SK-N-SH (cell line): Measurements from ENCODE around the gene C11orf86. TPM values are rescaled to one million over a fixed set of nuclear protein-coding genes. Genes with fewer than 3 reads are reported as not detected.

Experiments used
- CTCF ChIA-PET: fragments of 300-600, 350-600 bp; formaldehyde crosslinking; extraction: SDS; loops from one replicate; lab custom pipeline; 2021; lab: Yijun Ruan, JAX
- POLR2A ChIA-PET: fragments of 350-600 bp; sonication (Branson Sonifier 250); formaldehyde crosslinking; extraction: SDS; loops from one replicate; lab custom pipeline; 2020; ENCODE audit warnings: antibody characterized with exemption, inconsistent platforms; lab: Yijun Ruan, JAX
- DNase-seq: peaks from one replicate; pipeline ENCODE4 v3.0.0; 2012
- H2AFZ ChIP-seq: fragments of 200-600 bp; sonication (generic); 2 replicates; pipeline ENCODE4 v1.8.1; 2016; ENCODE audit warnings: antibody characterized with exemption, mild to moderate bottlenecking, low read depth
- H3F3A ChIP-seq: fragments of 200-600 bp; sonication (generic); replicated peaks from 2 replicates; pipeline ENCODE3; 2016; ENCODE audit warnings: antibody characterized with exemption, mild to moderate bottlenecking; ENCODE audit not compliant: insufficient read depth
- H3K27ac ChIP-seq, 2 experiments: fragments of 200-500 bp in 1 of 2; fragments of 200-600 bp in 1 of 2; sonication (Bioruptor generic) in 1 of 2; sonication (generic), shearing (Covaris generic) in 1 of 2; 2 replicates each; pipeline versions ENCODE4 v1.5.1 to v1.6.1; 2014 to 2016; ENCODE audit warnings: low read depth in 2 of 2, inconsistent platforms in 1 of 2, low read length in 1 of 2, mild to moderate bottlenecking in 1 of 2, mixed read lengths in 1 of 2
- H3K27me3 ChIP-seq: fragments of 200-600 bp; sonication (generic), shearing (Covaris generic); 2 replicates; pipeline ENCODE4 v1.6.1; 2016; ENCODE audit warnings: mixed run types; ENCODE audit not compliant: insufficient read depth
- H3K36me3 ChIP-seq, 2 experiments: fragments of 200-500 bp in 1 of 2; fragments of 200-600 bp in 1 of 2; sonication (Bioruptor generic) in 1 of 2; sonication (generic) in 1 of 2; replicated peaks in 1 of 2; 2 replicates each; pipeline versions ENCODE3 to v1.5.1; 2014 to 2016; ENCODE audit warnings: low read length in 1 of 2, mild to moderate bottlenecking in 1 of 2; ENCODE audit not compliant: insufficient read depth in 2 of 2, control insufficient read depth in 1 of 2
- H3K4me1 ChIP-seq, 2 experiments: fragments of 200-500 bp in 1 of 2; fragments of 200-600 bp in 1 of 2; sonication (Bioruptor generic) in 1 of 2; sonication (generic), shearing (Covaris generic) in 1 of 2; 2 replicates each; pipeline versions ENCODE4 v1.5.1 to v1.6.1; 2014 to 2016; ENCODE audit warnings: low read depth in 1 of 2, low read length in 1 of 2, mixed run types in 1 of 2; ENCODE audit not compliant: insufficient read depth in 2 of 2, control insufficient read depth in 1 of 2
- H3K4me2 ChIP-seq: fragments of 200-600 bp; sonication (generic), shearing (Covaris generic); 2 replicates; pipeline ENCODE4 v1.6.1; 2017; ENCODE audit warnings: mixed run types
- H3K4me3 ChIP-seq, 2 experiments: fragments of 200-500 bp in 1 of 2; fragments of 200-600 bp in 1 of 2; sonication (Bioruptor generic) in 1 of 2; sonication (generic), shearing (Covaris generic) in 1 of 2; 2 replicates each; pipeline versions ENCODE4 v1.5.1 to v1.8.1; 2014 to 2016; ENCODE audit warnings: low read depth in 2 of 2, inconsistent platforms in 1 of 2, low read length in 1 of 2, mild to moderate bottlenecking in 1 of 2, mixed read lengths in 1 of 2, moderate library complexity in 1 of 2
- H3K79me2 ChIP-seq: fragments of 200-600 bp; sonication (generic); 2 replicates; pipeline ENCODE4 v1.8.1; 2017; ENCODE audit warnings: mild to moderate bottlenecking; ENCODE audit not compliant: insufficient read depth
- H3K9ac ChIP-seq: fragments of 200-600 bp; sonication (generic); 2 replicates; pipeline ENCODE4 v1.6.1; 2017; ENCODE audit warnings: mixed run types
- H3K9me2 ChIP-seq: fragments of 200-600 bp; sonication (generic); 2 replicates; pipeline ENCODE4 v1.6.1; 2017; ENCODE audit warnings: mixed run types
- H3K9me3 ChIP-seq: fragments of 200-600 bp; sonication (generic); 2 replicates; pipeline ENCODE4 v1.6.1; 2017; ENCODE audit warnings: mixed run types, mild to moderate bottlenecking, moderate library complexity
- H4K20me1 ChIP-seq: fragments of 200-600 bp; sonication (generic); 2 replicates; pipeline ENCODE4 v1.6.1; 2017; ENCODE audit warnings: mild to moderate bottlenecking, mixed run types; ENCODE audit not compliant: insufficient read depth
- ELF1 ChIP-seq: IDR thresholded peaks from 2 replicates; pipeline ENCODE4 v1.4.0; 2012
- EP300 ChIP-seq, 2 experiments: IDR thresholded peaks; 2 replicates each; pipeline versions ENCODE4 v1.4.0 to v1.6.1; 2012; ENCODE audit warnings: borderline replicate concordance in 1 of 2, low read depth in 1 of 2, low read length in 1 of 2
- EZH2phosphoT487 ChIP-seq: fragments of 200-600 bp; sonication (generic); IDR thresholded peaks from 2 replicates; pipeline ENCODE4 v1.6.1; 2017; ENCODE audit warnings: low read depth, mixed run types, mild to moderate bottlenecking, antibody characterized with exemption, moderate library complexity, borderline replicate concordance
- FOXJ3 ChIP-seq: sonication (generic); formaldehyde crosslinking; IDR thresholded peaks from 2 replicates; pipeline ENCODE4 v1.5.1; 2020; ENCODE audit warnings: mild to moderate bottlenecking, missing genetic modification reagents
- GABPA ChIP-seq: IDR thresholded peaks from 2 replicates; pipeline ENCODE4 v1.4.0; 2012; ENCODE audit warnings: low read depth, mild to moderate bottlenecking
- GATA2 ChIP-seq: sonication (generic); formaldehyde crosslinking; IDR thresholded peaks from 2 replicates; pipeline ENCODE4 v1.5.0; 2020; ENCODE audit warnings: mild to moderate bottlenecking, missing genetic modification reagents
- JUND ChIP-seq: IDR thresholded peaks from 2 replicates; pipeline ENCODE4 v1.4.0; 2012
- MEF2A ChIP-seq: IDR thresholded peaks from 2 replicates; pipeline ENCODE4 v1.4.0; 2012; ENCODE audit warnings: low read depth, borderline replicate concordance
- MXI1 ChIP-seq: IDR thresholded peaks from 2 replicates; pipeline ENCODE4 v1.6.1; 2012; ENCODE audit warnings: mild to moderate bottlenecking, low read depth, low read length, improper control_type of control experiment
- SIN3A ChIP-seq: IDR thresholded peaks from 2 replicates; pipeline ENCODE4 v1.6.1; 2012; ENCODE audit warnings: low read depth, mild to moderate bottlenecking, low read length, moderate library complexity, borderline replicate concordance
- TAF1 ChIP-seq: IDR thresholded peaks from 2 replicates; pipeline ENCODE4 v1.6.1; 2012; ENCODE audit warnings: low read depth, mild to moderate bottlenecking, low read length, moderate library complexity, borderline replicate concordance
- TCF12 ChIP-seq: IDR thresholded peaks from 2 replicates; pipeline ENCODE4 v1.4.0; 2012
- YY1 ChIP-seq: IDR thresholded peaks from 2 replicates; pipeline ENCODE4 v1.4.0; 2012; ENCODE audit warnings: low read depth, mild to moderate bottlenecking
- WGBS: methylation state at CpG from one replicate; pipeline ENCODE4 v1.1.6; 2017; ENCODE audit warnings: low lambda C conversion rate; 5-methylcytosine and 5-hydroxymethylcytosine counted together
- polyA plus RNA-seq, 3 experiments: library from polyadenylated mRNA; depleted of rRNA; stranded (reverse); fragments of >200 nt; gene quantifications; 2 replicates each; pipeline ENCODE4 v1.2.3, GENCODE V29; 2012
- TF ChIP-seq, protein P1 (sequence below): IDR thresholded peaks from 2 replicates; pipeline ENCODE4 v1.4.0; 2012; ENCODE audit warnings: low read depth, borderline replicate concordance
- TF ChIP-seq, protein P2 (sequence below): IDR thresholded peaks from 2 replicates; pipeline ENCODE4 v1.4.0; 2012; ENCODE audit warnings: low read depth
- TF ChIP-seq, protein P3 (sequence below): fragments of 200-600 bp; sonication (generic); IDR thresholded peaks from 2 replicates; pipeline ENCODE4 v1.6.1; 2017; ENCODE audit warnings: antibody characterized with exemption, mild to moderate bottlenecking, moderate library complexity

The C11orf86 gene
- polyA plus RNA-seq, 1 of the 3 experiments (the other 2 are of a cell fraction): 0.08 TPM

DNA sequence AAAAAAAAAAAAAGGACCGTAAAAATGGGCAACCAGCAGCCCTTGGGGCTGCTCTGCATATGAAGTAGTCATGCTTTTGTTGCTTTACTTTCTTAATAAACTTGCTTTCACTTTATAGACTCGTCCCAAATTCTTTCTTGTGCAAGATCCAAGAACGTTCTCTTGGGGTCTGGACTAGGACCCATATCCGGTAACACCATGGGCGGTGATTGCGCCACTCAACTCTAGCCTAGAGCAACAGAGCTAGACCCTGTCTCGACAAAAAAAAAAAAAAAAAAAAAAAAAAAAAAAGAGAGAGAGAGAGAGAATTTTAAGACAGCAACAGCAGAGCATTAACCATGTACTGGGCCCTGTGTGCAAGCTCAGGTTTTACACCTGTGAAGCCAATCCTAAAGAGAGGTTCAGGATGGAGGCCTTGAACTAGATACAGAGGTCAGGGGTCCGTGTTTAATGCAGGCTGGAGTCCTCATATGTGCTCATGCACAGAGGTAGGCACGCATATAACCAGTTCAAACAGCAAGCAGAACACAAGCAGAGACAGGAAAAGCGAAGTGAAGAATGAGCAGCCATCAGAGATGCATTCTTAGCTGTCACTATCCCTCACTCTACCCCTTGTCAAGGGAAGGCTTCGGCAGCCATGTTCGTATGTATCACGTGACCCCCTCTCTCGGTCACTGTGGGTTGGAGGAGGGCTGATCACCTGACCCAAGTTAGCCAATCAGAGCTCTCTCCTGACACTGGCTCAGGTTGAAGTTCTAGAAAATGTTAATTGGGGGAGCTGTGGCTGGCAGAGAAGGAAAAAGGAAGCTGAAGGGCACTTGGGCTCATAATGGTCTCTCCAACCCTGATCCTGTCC, 31.2 kb downstream of the C11orf86 start:
- H3K27me3 ChIP-seq: no peaks in the 10 kb centered on the region
- 0 out of 2 replicates have a peak overlapping the region, but pooled peaks have one; percentile 29 for H2AFZ ChIP-seq
- POLR2A ChIA-PET: no interaction called here
- peak; percentile 61 for DNase-seq
- no peaks in the 10 kb centered on the region for H3K9me3 ChIP-seq
- 87% methylated on average over 14 of the region's 14 CpGs for WGBS
- H3K36me3 ChIP-seq: no peaks in the 10 kb centered on the region
- H3F3A ChIP-seq: no peaks in the 10 kb centered on the region
- H3K4me2 ChIP-seq: no peak overlapping the region
- no peak overlapping the region for H3K4me3 ChIP-seq
- no peak for TF ChIP-seq SIN3A
- TF ChIP-seq GATA2 (CRISPR knock-in tag): no peak
- no peak for TF ChIP-seq GABPA
- no peak for TF ChIP-seq TCF12
- TF ChIP-seq YY1: 0 out of 2 replicates have a peak, but pooled peaks have one; percentile 25
- no peak for TF ChIP-seq JUND
- TF ChIP-seq EP300 (IDR thresholded peaks at IDR 0.05; ENCODE audit: borderline replicate concordance in 1 of 2, low read depth in 1 of 2, low read length in 1 of 2): no peak
- no peak for TF ChIP-seq MXI1
- TF ChIP-seq, protein P1, sequence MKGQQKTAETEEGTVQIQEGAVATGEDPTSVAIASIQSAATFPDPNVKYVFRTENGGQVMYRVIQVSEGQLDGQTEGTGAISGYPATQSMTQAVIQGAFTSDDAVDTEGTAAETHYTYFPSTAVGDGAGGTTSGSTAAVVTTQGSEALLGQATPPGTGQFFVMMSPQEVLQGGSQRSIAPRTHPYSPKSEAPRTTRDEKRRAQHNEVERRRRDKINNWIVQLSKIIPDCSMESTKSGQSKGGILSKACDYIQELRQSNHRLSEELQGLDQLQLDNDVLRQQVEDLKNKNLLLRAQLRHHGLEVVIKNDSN: peak; percentile 81; the same call in 1 of the 2 replicates
- no peaks in the 10 kb centered on the region for H3K9me2 ChIP-seq
- no peak overlapping the region for H3K9ac ChIP-seq
- no peaks in the 10 kb centered on the region for H4K20me1 ChIP-seq
- no peaks in the 10 kb centered on the region for H3K79me2 ChIP-seq
- H3K27ac ChIP-seq: no peak overlapping the region
- CTCF ChIA-PET: interaction anchor here (0.6 to 1.5 kb wide), 2 partner anchors 10 to 31 kb away, joined by 3 to 7 read pairs; no protein-coding TSS in a partner anchor
- peaks cover 0 to 3% of the 10 kb centered on the region in 2 experiments; a peak in 1 of 4 replicates for H3K4me1 ChIP-seq

DNA sequence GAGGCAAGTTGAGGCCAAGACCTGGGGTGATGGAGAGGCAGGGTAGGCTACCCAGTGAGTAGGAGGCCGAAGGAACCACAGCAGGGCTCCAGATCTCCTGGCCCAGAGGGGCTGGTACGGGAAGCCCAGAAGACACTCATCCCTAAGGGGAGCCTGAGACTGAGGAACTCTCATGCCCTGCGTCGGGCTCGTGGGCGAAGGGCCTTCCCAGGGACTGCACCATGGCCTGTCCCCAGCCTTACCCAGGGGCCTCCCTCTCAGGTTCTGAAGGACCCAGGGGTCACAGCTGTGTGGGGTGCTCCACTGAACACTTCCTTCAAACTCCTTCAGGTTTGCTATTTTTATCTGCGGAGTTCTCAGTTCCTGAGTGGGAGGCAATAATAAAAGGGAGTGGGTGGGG, 32.0 kb downstream of the C11orf86 start:
- CTCF ChIA-PET: interaction anchor here (0.6 kb wide), 1 partner anchor 16 kb away, joined by 4 read pairs; no protein-coding TSS in a partner anchor
- WGBS: 96% methylated on average over 1 of the region's 7 CpGs

More for the DNA sequence above, 32.0 kb downstream of the C11orf86 start:
- Histone ChIP-seq H3K4me1 (peaks cover 0 to 3% of the 10 kb centered on the region in 2 experiments; a peak in 1 of 4 replicates), H3K36me3 (no peaks in the 10 kb centered on the region), H3K9me3 (no peaks in the 10 kb centered on the region), H3K9me2 (no peaks in the 10 kb centered on the region), H4K20me1 (no peaks in the 10 kb centered on the region), H3K4me2 (no peak overlapping the region), H3K9ac (no peak overlapping the region), H3K4me3 (no peak overlapping the region), H3K27me3 (no peaks in the 10 kb centered on the region), H3K27ac (no peak overlapping the region), H3F3A (no peaks in the 10 kb centered on the region), H2AFZ (no peak overlapping the region), H3K79me2 (no peaks in the 10 kb centered on the region)
- TF ChIP-seq, protein P2, sequence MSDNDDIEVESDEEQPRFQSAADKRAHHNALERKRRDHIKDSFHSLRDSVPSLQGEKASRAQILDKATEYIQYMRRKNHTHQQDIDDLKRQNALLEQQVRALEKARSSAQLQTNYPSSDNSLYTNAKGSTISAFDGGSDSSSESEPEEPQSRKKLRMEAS: no peak
- no peak for TF ChIP-seq YY1
- no peak for TF ChIP-seq FOXJ3 (CRISPR knock-in tag)
- no peak for TF ChIP-seq MEF2A
- TF ChIP-seq TAF1: no peak
- TF ChIP-seq, protein P3, sequence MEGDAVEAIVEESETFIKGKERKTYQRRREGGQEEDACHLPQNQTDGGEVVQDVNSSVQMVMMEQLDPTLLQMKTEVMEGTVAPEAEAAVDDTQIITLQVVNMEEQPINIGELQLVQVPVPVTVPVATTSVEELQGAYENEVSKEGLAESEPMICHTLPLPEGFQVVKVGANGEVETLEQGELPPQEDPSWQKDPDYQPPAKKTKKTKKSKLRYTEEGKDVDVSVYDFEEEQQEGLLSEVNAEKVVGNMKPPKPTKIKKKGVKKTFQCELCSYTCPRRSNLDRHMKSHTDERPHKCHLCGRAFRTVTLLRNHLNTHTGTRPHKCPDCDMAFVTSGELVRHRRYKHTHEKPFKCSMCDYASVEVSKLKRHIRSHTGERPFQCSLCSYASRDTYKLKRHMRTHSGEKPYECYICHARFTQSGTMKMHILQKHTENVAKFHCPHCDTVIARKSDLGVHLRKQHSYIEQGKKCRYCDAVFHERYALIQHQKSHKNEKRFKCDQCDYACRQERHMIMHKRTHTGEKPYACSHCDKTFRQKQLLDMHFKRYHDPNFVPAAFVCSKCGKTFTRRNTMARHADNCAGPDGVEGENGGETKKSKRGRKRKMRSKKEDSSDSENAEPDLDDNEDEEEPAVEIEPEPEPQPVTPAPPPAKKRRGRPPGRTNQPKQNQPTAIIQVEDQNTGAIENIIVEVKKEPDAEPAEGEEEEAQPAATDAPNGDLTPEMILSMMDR: no peak
- no peak for TF ChIP-seq EZH2phosphoT487
- TF ChIP-seq ELF1: no peak
- POLR2A ChIA-PET: no interaction called here
- DNase-seq: no peak
